ENCODE data around the gene ST7L. TPM values are rescaled to one million over a fixed set of nuclear protein-coding genes. Genes with fewer than 3 reads are reported as not detected.

ST7L gene
- total and polyA plus RNA-seq, 4 donors, result 8.4 to 36.1 (median 17.2) TPM

DNA sequence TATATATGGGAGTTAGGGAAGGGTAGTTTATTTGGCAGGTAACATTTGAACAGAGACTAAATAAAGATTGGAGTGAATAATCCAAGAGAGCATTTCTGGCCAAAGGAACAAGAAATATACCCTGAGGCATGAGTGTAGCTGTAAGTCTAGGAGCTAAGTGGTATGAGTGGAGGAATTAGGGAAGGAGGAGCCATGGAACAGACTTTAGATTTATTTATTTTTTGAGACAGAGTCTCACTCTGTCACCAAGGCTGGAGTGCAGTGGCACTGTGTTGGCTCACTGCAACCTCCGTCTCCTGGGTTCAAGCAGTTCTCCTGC, 19.1 kb upstream of the ST7L start:
- no peak for ATAC-seq (ENCODE audit: insufficient read depth, low FRiP score)
- 82 to 89% methylated on average over 1 of the region's 1 CpG for WGBS, 2 donors
- Histone ChIP-seq H3K4me1 (ENCODE audit: control insufficient read depth in 5 of 5, insufficient read depth in 5 of 5, low read length in 5 of 5) (peaks cover 0 to 8% (median 3%) of the 10 kb centered on the region in 5 donors), H3K27me3 (ENCODE audit: control insufficient read depth in 3 of 3, insufficient read depth in 3 of 3, low read length in 2 of 3) (no peaks in the 10 kb centered on the region), H3K9me3 (ENCODE audit: control insufficient read depth in 4 of 4, insufficient read depth in 3 of 4, low read length in 3 of 4) (no peaks in the 10 kb centered on the region), H3K9ac (ENCODE audit: insufficient read depth in 1 of 2, low read length in 2 of 2) (no peak overlapping the region), H3K4me3 (no peak overlapping the region), H3K36me3 (ENCODE audit: control insufficient read depth in 4 of 4, insufficient read depth in 4 of 4, low read length in 4 of 4) (no peaks in the 10 kb centered on the region), H3K27ac (ENCODE audit: low read depth in 1 of 2, low read length in 1 of 2) (no peak overlapping the region)
- no peak for DNase-seq
- TF ChIP-seq, protein P1, sequence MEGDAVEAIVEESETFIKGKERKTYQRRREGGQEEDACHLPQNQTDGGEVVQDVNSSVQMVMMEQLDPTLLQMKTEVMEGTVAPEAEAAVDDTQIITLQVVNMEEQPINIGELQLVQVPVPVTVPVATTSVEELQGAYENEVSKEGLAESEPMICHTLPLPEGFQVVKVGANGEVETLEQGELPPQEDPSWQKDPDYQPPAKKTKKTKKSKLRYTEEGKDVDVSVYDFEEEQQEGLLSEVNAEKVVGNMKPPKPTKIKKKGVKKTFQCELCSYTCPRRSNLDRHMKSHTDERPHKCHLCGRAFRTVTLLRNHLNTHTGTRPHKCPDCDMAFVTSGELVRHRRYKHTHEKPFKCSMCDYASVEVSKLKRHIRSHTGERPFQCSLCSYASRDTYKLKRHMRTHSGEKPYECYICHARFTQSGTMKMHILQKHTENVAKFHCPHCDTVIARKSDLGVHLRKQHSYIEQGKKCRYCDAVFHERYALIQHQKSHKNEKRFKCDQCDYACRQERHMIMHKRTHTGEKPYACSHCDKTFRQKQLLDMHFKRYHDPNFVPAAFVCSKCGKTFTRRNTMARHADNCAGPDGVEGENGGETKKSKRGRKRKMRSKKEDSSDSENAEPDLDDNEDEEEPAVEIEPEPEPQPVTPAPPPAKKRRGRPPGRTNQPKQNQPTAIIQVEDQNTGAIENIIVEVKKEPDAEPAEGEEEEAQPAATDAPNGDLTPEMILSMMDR (IDR thresholded peaks at IDR 0.05; ENCODE audit: control extremely low read depth, extremely low read depth), result no peak

DNA sequence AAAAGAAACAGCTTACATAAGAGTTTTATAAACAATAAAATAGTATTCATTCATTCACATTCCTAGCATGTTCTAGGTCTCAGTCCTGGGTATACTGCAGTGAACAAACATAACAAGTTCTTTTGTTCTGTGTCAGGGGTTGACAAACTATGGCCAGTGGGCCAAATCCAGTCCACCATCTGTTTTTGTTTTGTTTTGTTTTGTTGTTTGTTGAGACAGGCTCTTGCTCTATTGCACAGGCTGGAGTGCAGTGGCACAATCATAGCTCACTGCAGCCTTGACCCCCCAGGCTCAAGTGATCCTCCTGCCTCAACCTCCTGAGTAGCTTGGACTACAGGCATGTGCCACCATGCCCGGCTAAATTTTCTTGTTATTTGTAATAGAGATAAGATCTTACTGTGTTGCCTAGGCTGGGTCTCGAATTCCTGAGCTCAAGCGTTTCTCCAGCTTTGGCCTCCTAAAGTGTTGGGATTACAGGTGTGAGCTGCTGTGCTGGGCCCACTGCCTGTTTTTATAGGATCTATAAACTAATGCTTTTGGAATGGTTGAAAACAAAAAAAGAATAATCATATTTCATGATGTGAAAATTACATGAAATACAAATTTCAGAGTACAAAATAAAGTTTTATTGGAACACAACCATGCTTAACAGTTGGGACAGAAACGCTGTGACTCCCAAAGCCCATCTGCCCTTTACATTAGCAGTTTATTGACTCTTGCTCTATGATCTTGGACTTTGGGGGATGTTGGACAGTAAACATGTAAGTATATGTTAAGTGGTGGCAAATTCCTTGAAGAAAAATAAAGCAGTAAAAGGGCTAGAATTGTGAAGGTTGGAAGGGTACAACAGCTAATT, 18.5 kb upstream of the ST7L start:
- Histone ChIP-seq H3K27me3 (ENCODE audit: control insufficient read depth in 3 of 3, insufficient read depth in 3 of 3, low read length in 2 of 3) (no peaks in the 10 kb centered on the region), H3K4me3 (no peak overlapping the region), H3K4me1 (ENCODE audit: control insufficient read depth in 5 of 5, insufficient read depth in 5 of 5, low read length in 5 of 5) (peaks cover 0 to 8% (median 3%) of the 10 kb centered on the region in 5 donors), H3K27ac (ENCODE audit: low read depth in 1 of 2, low read length in 1 of 2) (no peak overlapping the region), H3K9me3 (ENCODE audit: control insufficient read depth in 4 of 4, insufficient read depth in 3 of 4, low read length in 3 of 4) (no peaks in the 10 kb centered on the region), H3K36me3 (ENCODE audit: control insufficient read depth in 4 of 4, insufficient read depth in 4 of 4, low read length in 4 of 4) (no peaks in the 10 kb centered on the region), H3K9ac (ENCODE audit: insufficient read depth in 1 of 2, low read length in 2 of 2) (no peak overlapping the region)
- DNase-seq (no peak), ATAC-seq (ENCODE audit: insufficient read depth, low FRiP score) (no peak)
- WGBS, 2 donors, result 76 to 87% methylated on average over 4 of the region's 4 CpGs
- TF ChIP-seq, protein P1 (IDR thresholded peaks at IDR 0.05; ENCODE audit: control extremely low read depth, extremely low read depth), result no peak

DNA sequence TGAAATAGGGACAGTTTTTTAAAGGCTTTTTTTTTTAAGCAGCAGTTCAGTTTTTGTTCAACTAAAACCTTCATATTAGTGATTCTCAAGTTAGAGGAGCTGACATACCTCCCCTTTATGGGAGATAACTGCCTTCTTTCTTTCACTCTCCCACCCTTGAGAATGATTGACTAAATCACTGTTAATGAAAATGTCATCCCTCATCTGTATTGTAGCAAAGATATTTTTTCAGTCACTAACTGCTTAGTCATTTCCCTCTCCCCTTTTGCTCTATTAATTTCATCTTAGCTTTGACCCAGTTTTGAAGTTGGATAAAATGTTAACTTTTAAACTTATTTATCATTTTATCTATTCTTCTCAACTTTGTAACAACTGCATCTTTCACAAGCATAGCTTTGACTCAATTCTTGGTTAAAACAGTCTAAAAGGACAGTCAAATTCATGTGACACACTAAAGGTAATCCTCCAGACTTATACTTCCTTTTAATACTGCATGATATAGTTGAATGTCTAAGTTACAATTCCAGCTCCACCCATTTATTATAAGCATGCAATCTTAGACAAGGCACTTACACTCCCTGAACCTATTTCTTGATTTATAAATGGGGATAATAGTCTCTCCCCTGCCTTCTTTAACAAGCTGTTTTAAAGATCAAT, 17.8 kb upstream of the ST7L start:
- Histone ChIP-seq H3K36me3 (ENCODE audit: control insufficient read depth in 4 of 4, insufficient read depth in 4 of 4, low read length in 4 of 4) (no peaks in the 10 kb centered on the region), H3K9ac (ENCODE audit: insufficient read depth in 1 of 2, low read length in 2 of 2) (no peak overlapping the region), H3K27me3 (ENCODE audit: control insufficient read depth in 3 of 3, insufficient read depth in 3 of 3, low read length in 2 of 3) (no peaks in the 10 kb centered on the region), H3K27ac (ENCODE audit: low read depth in 1 of 2, low read length in 1 of 2) (no peak overlapping the region), H3K9me3 (ENCODE audit: control insufficient read depth in 4 of 4, insufficient read depth in 3 of 4, low read length in 3 of 4) (no peaks in the 10 kb centered on the region), H3K4me3 (no peak overlapping the region), H3K4me1 (ENCODE audit: control insufficient read depth in 5 of 5, insufficient read depth in 5 of 5, low read length in 5 of 5) (peaks cover 0 to 8% (median 5%) of the 10 kb centered on the region in 5 donors)
- DNase-seq (no peak), ATAC-seq (ENCODE audit: insufficient read depth, low FRiP score) (no peak)
- TF ChIP-seq, protein P1 (IDR thresholded peaks at IDR 0.05; ENCODE audit: control extremely low read depth, extremely low read depth), result no peak

Measured in lung (tissue), 12 donors.